HG02759 (cell line): ENCODE results near the gene GJA4.
"Not testable (repeated sequence)": the region's sequence is repeated elsewhere in the genome, so short reads cannot be mapped to it uniquely, and the experiment has no call there.

Source experiments
- ATAC-seq: cut with Tn5 transposase; IDR thresholded peaks from one replicate; pipeline ENCODE4 v1.9.1; 2021; ENCODE audit warnings: mild to moderate bottlenecking, moderate library complexity; ENCODE audit not compliant: unreplicated experiment

GJA4 gene

GRCh38 chr1:34768856-34769255 is 23.9 kb upstream of the GJA4 start:
- no peak for ATAC-seq

GRCh38 chr1:34770891-34771504 is 21.8 kb upstream of the GJA4 start:
- ATAC-seq, result no peak

GRCh38 chr1:34771573-34772371 is 21.0 kb upstream of the GJA4 start:
- no peak for ATAC-seq

GRCh38 chr1:34773114-34773513 is 19.7 kb upstream of the GJA4 start:
- not testable (repeated sequence) for ATAC-seq

- no peak for ATAC-seq
Measured at GRCh38 chr1:34774957-34775356, 17.8 kb upstream of the GJA4 start.

GRCh38 chr1:34776911-34777310 is 15.9 kb upstream of the GJA4 start:
- ATAC-seq, result no peak

- no peak for ATAC-seq
Measured at GRCh38 chr1:34777519-34778321, 15.1 kb upstream of the GJA4 start.

GRCh38 chr1:34778381-34778780 is 14.4 kb upstream of the GJA4 start:
- ATAC-seq, result no peak

GRCh38 chr1:34779005-34779404 is 13.8 kb upstream of the GJA4 start:
- no peak for ATAC-seq

GRCh38 chr1:34779526-34779925 is 13.3 kb upstream of the GJA4 start:
- no peak for ATAC-seq

GRCh38 chr1:34779962-34780361 is 12.8 kb upstream of the GJA4 start:
- no peak for ATAC-seq

- ATAC-seq, result no peak
Measured at GRCh38 chr1:34780528-34780927, 12.3 kb upstream of the GJA4 start.

- no peak for ATAC-seq
Measured at GRCh38 chr1:34781071-34781843, 11.5 kb upstream of the GJA4 start, which contains the start of gene GJB3. Gene GJB3 (plus strand): TSS chr1:34781214. CDS start chr1:34784763, 3,549 bp downstream.

- no peak for ATAC-seq
Measured at GRCh38 chr1:34781844-34782391, 10.9 kb upstream of the GJA4 start.

GRCh38 chr1:34784751-34785221 is 8.0 kb upstream of the GJA4 start:
- ATAC-seq, result no peak

- no peak for ATAC-seq
Measured at GRCh38 chr1:34785231-34785874, 7.4 kb upstream of the GJA4 start.

- no peak for ATAC-seq
Measured at GRCh38 chr1:34785875-34786470, 6.8 kb upstream of the GJA4 start.

- no peak for ATAC-seq
Measured at GRCh38 chr1:34786521-34787325, 6.1 kb upstream of the GJA4 start.
